ENCODE data around the gene DNAH1. TPM values are rescaled to one million over a fixed set of nuclear protein-coding genes. Genes with fewer than 3 reads are reported as not detected.

Gene DNAH1
- total RNA-seq, 1 donor from 2014 or later = 8.2 TPM

DNA sequence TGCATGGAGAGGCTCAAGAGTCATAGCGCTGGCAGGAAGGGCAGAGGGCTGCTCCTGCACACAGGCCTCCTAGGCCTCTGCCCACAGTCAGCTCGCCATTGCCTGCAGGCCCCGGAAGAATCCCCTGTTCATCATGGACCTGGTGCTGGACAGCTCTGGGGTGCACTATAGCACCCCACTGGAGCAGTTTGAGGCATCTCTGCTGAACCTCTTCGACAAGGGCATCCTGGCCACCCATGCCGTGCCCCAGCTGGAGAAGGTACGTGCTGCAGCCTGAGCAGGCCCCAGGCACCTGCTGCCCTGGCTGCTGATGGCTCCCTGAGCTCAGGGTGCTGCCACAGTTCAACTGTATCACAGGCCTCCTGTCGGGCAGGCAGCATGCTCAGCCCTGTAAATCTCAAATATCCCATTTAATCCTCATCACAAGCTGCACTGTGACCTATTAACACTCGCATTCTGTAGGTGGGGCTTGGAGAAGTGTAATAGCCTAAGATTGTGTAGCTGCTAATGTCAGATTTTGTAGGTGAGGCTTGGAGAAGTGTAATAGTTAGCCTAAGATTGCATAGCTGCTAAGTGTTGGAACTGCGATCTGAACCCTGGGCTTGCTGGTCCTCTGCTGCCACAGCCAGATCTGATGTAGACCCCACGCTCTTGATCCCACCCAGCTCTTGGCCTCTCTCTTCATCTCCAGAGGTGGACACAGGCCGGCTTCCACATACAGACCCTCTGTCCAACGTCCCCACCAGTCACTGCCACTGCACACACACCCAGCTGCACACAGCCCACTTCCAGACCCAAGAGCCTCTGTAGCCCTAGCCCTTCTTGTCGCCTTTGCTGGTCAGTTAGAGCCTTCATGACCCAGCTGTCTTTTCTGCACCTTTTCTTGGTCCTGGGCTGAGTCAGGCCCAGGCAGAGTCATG is 31.9 kb downstream of the DNAH1 start:
- H3K9me3 Mint-ChIP-seq = no peaks in the 10 kb centered on the region
- H3K4me1 Mint-ChIP-seq = no peaks in the 10 kb centered on the region
- H3K27me3 Mint-ChIP-seq (ENCODE audit: low read depth) = no peaks in the 10 kb centered on the region
- no peaks in the 10 kb centered on the region for H3K36me3 Mint-ChIP-seq
- TF ChIP-seq, protein P1, sequence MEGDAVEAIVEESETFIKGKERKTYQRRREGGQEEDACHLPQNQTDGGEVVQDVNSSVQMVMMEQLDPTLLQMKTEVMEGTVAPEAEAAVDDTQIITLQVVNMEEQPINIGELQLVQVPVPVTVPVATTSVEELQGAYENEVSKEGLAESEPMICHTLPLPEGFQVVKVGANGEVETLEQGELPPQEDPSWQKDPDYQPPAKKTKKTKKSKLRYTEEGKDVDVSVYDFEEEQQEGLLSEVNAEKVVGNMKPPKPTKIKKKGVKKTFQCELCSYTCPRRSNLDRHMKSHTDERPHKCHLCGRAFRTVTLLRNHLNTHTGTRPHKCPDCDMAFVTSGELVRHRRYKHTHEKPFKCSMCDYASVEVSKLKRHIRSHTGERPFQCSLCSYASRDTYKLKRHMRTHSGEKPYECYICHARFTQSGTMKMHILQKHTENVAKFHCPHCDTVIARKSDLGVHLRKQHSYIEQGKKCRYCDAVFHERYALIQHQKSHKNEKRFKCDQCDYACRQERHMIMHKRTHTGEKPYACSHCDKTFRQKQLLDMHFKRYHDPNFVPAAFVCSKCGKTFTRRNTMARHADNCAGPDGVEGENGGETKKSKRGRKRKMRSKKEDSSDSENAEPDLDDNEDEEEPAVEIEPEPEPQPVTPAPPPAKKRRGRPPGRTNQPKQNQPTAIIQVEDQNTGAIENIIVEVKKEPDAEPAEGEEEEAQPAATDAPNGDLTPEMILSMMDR (IDR thresholded peaks at IDR 0.05; ENCODE audit: unreplicated experiment) = no peak
- no peak overlapping the region for H3K27ac Mint-ChIP-seq
- no peak overlapping the region for H3K4me3 Mint-ChIP-seq
- DNase-seq (ENCODE audit: low spot score in 2 of 2, unreplicated experiment in 2 of 2) = no peak

DNA sequence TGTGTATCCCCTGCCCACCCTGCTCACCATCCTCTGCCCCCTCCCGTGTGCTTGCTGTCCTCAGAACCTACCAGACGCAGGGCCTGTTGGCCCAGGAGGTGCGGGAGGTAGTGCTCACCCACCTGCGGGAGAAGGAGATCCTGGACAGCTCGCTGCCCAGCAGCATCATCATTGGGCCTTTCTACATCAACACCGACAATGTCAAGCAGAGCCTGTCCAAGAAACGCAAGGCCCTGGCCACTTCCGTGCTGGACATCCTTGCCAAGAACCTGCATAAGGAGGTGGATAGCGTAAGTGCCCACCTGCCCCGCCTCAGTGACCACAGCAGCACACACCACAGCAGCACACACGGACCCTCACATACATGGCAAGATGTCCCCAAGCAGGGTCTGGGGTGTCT is 33.0 kb downstream of the DNAH1 start:
- H3K9me3 Mint-ChIP-seq = no peaks in the 10 kb centered on the region
- no peak overlapping the region for H3K4me3 Mint-ChIP-seq
- H3K27ac Mint-ChIP-seq = no peak overlapping the region
- TF ChIP-seq, protein P1 (IDR thresholded peaks at IDR 0.05; ENCODE audit: unreplicated experiment) = no peak
- DNase-seq (ENCODE audit: low spot score in 2 of 2, unreplicated experiment in 2 of 2) = no peak
- H3K27me3 Mint-ChIP-seq (ENCODE audit: low read depth) = no peaks in the 10 kb centered on the region
- no peaks in the 10 kb centered on the region for H3K4me1 Mint-ChIP-seq
- no peaks in the 10 kb centered on the region for H3K36me3 Mint-ChIP-seq

DNA sequence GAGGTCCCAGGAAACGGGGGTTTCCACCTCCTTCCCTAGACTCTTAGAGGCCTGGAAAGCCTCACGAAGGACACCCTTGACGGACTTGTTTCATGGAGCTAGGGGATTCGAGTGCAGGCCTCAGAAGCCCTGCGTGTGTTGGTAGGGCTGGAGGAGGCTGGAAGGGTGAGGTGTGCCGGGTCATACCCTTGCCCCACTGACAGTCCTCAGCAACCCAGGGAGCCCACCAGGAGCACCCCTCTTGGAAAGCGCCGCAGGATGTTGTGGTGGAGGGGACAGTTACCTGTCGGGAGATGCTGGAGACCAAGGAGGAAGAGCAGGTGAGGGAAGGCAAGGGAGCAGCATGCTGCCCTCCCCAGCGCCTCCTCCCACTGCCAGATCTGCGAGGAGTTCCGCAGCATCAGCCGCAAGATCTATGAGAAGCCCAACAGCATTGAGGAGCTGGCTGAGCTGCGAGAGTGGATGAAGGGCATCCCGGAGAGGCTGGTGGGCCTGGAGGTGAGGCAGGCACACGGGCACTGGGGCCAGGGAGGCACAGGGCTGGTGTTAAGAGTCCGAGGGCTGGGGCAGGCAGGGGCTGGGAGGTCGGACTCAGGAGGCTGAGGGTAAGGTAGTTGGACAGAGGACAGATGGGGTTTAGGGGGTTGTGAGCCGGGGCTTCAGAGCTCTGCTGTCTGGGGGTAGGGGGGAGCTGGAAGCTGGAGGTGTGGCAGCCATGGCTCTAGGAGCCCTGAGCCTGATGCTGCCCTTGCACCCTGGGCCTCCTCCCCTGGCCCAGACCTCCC is 33.7 kb downstream of the DNAH1 start:
- no peak for DNase-seq (ENCODE audit: low spot score in 2 of 2, unreplicated experiment in 2 of 2)
- H3K4me1 Mint-ChIP-seq = no peaks in the 10 kb centered on the region
- no peaks in the 10 kb centered on the region for H3K36me3 Mint-ChIP-seq
- no peak overlapping the region for H3K4me3 Mint-ChIP-seq
- TF ChIP-seq, protein P1 (IDR thresholded peaks at IDR 0.05; ENCODE audit: unreplicated experiment) = no peak
- no peaks in the 10 kb centered on the region for H3K9me3 Mint-ChIP-seq
- H3K27ac Mint-ChIP-seq = no peak overlapping the region
- no peaks in the 10 kb centered on the region for H3K27me3 Mint-ChIP-seq (ENCODE audit: low read depth)

DNA sequence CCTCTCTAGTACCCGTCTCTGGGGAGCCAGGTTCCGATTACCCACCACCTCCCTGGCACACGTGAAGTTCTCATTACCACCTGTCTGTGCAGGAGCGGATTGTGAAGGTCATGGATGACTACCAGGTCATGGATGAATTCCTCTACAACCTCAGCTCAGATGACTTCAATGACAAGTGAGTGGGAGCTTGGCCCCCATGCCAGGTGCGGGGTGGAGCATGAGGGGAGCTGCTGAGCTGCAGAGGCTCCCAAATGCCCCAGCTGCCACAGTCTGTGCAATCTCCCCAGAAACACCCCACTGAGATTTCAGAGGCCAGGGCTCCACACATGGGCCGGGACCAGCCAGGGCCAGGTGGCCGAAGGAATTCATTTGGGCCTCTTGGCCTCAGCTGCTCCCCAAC is 34.3 kb downstream of the DNAH1 start:
- TF ChIP-seq, protein P1 (IDR thresholded peaks at IDR 0.05; ENCODE audit: unreplicated experiment) = no peak
- H3K4me1 Mint-ChIP-seq = no peaks in the 10 kb centered on the region
- no peak overlapping the region for H3K4me3 Mint-ChIP-seq
- no peaks in the 10 kb centered on the region for H3K36me3 Mint-ChIP-seq
- no peaks in the 10 kb centered on the region for H3K9me3 Mint-ChIP-seq
- H3K27ac Mint-ChIP-seq = no peak overlapping the region
- DNase-seq (ENCODE audit: low spot score in 2 of 2, unreplicated experiment in 2 of 2) = no peak
- no peaks in the 10 kb centered on the region for H3K27me3 Mint-ChIP-seq (ENCODE audit: low read depth)

DNA sequence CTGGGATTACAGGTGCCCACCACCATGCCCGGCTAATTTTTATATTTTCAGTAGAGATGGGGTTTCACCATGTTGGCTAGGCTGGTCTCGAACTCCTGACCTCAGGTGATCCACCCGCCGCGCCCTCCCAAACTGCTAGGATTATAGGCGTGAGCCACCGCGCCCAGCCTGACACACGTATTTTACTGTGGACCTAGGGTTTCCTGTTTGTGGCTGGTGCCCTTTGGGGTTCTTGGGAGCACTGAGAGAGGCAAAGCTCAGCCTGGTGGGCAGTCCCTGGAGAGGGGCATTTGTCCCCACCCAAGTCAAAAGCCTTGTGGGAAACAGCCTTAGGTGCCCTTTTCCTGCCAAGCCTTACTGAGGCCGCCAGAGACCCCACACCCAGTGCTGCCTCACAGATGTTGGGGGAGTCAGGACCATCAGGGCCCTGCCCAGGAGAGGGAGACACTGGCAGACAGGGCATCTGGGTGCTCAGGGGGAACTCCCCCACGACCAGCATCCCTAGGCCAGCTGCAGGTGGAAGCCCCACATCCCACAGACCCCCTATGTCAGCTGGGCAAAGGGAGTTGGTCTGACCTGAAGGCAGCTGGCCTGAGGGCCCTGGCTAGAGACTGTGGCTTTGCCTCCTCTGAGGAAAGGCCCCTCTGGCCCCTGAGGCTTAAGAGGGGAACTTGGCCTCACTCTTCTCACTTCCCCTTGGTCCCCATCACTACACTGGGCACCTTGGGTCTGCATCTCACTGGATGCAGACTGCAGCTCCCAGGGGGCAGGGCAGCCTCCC is 35.1 kb downstream of the DNAH1 start:
- TF ChIP-seq, protein P1 (IDR thresholded peaks at IDR 0.05; ENCODE audit: unreplicated experiment) = no peak
- no peak for DNase-seq (ENCODE audit: low spot score in 2 of 2, unreplicated experiment in 2 of 2)
- H3K27ac Mint-ChIP-seq = no peak overlapping the region
- no peaks in the 10 kb centered on the region for H3K36me3 Mint-ChIP-seq
- no peaks in the 10 kb centered on the region for H3K9me3 Mint-ChIP-seq
- H3K27me3 Mint-ChIP-seq (ENCODE audit: low read depth) = no peaks in the 10 kb centered on the region
- H3K4me3 Mint-ChIP-seq = no peak overlapping the region
- no peaks in the 10 kb centered on the region for H3K4me1 Mint-ChIP-seq

Measured in mesothelial cell of epicardium (in vitro differentiated cells).